Effector CD8-positive, alpha-beta T cell (primary cell): Measurements from ENCODE around the gene RPS16.

Experiments
- DNase-seq: peaks from one replicate; lab custom pipeline; 2025; lab: John Stamatoyannopoulos, UW

RPS16 gene

DNA sequence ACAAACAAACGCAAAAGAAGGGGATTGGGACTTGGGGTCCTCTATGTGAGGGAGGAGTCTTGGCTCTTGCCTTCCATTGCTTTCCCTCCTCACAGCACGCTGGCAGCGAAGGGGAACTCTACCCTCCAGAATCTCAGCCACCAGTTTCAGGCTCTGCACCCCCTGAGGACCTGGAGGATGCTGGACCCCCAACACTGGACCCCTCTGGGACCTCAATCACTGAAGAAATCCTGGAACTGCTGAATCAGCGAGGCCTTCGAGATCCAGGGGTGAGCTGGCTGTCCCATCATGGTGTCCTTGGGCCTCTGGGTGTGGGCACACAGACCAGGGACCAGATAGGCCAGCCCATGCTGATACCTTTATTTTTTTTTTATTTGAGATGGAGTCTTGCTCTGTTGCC lies 13.7 kb downstream of the RPS16 start:
- no peak for DNase-seq

GRCh38 chr19:39420769-39421168 lies 15.0 kb downstream of the RPS16 start:
- no peak for DNase-seq

GRCh38 chr19:39419003-39419402 lies 16.7 kb downstream of the RPS16 start:
- DNase-seq = no peak

DNA sequence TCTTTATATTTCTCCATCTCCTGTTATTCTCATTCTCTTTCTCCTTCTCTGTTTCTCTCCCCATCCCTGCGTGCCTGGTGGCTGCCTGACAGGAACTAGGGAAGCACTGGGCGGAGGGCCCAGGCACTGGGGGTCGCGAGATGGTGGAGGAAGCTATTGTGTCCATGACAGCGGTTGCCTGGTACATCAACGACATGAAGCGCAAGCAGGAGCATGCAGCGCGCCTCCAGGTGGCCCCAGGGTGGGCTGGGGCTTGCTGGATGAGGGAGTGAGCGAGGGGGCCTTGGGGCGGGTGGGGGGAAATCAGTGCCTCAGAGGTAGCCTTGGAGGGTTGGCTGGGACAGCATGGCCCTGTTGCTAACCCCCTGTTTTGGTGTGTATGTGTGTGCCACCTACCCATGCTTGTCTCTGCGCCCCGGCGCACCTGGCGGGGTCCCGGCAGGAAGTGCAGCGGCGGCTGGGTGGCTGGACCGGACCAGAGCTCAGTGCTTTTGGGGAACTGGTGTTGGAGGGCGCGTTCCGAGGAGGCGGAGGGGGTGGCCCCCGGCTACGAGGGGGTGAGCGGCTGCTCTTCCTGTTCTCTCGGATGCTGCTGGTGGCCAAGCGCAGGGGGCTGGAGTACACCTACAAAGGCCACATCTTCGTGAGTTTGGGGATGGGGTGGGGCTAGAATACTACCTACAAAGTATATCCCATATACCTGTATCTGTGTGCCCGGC lies 18.1 kb downstream of the RPS16 start:
- DNase-seq = no peak

- no peak for DNase-seq
Observed at GRCh38 chr19:39416152-39417120, 19.3 kb downstream of the RPS16 start.

- no peak for DNase-seq
Observed at GRCh38 chr19:39415111-39416046, 20.4 kb downstream of the RPS16 start.

- no peak for DNase-seq
Observed at GRCh38 chr19:39413911-39414608, 21.7 kb downstream of the RPS16 start.

- DNase-seq = peak; percentile 30
Observed at GRCh38 chr19:39413272-39413910, 22.4 kb downstream of the RPS16 start.

DNA sequence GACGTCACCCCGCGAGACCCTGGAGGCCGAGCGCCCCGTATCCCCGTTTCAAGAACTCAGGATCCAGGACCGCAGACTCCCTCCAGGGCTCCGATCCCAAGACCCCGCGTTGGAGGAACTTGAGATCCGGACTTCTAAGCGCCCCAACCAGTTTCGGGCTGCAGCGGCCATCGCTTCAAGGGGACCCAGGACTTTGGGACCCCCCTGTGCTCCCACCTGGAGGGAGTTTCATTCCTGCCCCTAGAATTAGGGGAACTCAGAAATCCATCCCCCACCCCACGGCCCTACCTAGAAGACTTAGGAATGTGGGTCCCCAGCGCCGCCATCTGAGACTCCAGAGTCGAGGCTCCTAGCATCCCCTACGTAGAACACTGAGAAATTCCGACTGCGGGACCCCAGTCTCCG lies 22.9 kb downstream of the RPS16 start:
- DNase-seq = no peak

DNA sequence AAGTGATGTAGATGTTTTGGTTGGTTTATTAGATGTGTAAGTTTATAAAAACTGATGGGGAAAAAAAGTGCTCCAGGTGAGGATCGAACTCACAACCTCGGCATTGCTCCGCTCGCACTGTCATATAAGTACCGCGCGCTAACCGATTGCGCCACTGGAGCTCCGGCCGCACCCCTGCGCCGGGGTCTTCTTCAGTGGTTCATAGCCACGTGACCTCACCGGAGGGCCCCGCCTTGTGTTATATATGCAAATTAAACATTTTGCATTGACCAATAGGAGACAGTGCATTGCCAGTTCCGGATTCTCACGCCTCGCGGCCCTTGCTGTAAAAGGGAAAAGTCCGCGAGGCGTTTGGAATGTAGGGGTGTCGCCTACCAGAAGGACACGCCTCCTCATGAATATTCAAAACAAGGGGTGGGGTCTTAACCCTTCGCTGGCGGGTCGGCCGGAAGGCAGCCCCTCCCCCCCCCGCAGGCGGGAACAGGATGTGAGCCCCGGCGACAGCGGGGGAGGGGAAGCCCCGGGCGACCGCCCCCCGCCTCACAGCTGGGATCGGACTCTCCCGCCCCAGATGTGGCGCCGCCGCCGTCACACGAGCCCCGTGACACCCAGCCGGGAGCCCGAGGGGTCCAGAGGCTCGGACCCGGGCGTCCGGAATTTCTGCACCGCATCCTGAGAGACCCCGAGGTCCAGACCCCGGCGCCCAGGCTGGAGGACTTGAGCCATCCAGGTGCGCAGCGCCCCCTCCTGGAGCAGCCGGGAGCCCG lies 23.5 kb downstream of the RPS16 start, which contains the start of gene PLEKHG2:
Gene PLEKHG2, plus strand, starts transcription at position 570 of the 767 bp plus-strand sequence. CDS start 1,418 bp downstream, outside the sequence.
- peak; percentile 94 for DNase-seq

- peak; percentile 90 for DNase-seq
Observed at GRCh38 chr19:39411832-39412099, 24.0 kb downstream of the RPS16 start.

GRCh38 chr19:39411081-39411831 lies 24.5 kb downstream of the RPS16 start:
- DNase-seq = peak; percentile 31

GRCh38 chr19:39410831-39411080 lies 25.0 kb downstream of the RPS16 start:
- DNase-seq = no peak

- peak; percentile 72 for DNase-seq
Observed at GRCh38 chr19:39410017-39410830, 25.5 kb downstream of the RPS16 start.

- DNase-seq = peak; percentile 80
Observed at GRCh38 chr19:39409208-39410016, 26.3 kb downstream of the RPS16 start.

DNA sequence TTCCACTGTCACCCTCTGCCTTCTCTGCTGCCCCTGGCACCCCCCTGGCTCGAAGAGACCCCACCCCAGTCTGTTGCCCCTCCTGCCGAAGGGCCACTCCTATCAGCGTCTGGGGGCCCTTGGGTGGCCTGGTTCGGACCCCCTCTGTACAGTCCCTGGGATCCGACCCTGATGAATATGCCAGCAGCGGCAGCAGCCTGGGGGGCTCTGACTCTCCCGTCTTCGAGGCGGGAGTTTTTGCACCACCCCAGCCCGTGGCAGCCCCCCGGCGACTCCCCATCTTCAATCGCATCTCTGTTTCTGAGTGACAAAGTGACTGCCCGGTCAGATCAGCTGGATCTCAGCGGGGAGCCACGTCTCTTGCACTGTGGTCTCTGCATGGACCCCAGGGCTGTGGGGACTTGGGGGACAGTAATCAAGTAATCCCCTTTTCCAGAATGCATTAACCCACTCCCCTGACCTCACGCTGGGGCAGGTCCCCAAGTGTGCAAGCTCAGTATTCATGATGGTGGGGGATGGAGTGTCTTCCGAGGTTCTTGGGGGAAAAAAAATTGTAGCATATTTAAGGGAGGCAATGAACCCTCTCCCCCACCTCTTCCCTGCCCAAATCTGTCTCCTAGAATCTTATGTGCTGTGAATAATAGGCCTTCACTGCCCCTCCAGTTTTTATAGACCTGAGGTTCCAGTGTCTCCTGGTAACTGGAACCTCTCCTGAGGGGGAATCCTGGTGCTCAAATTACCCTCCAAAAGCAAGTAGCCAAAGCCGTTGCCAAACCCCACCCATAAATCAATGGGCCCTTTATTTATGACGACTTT lies 27.1 kb downstream of the RPS16 start:
- peak; percentile 52 for DNase-seq
